ENCODE results near the gene RALA.

DNA sequence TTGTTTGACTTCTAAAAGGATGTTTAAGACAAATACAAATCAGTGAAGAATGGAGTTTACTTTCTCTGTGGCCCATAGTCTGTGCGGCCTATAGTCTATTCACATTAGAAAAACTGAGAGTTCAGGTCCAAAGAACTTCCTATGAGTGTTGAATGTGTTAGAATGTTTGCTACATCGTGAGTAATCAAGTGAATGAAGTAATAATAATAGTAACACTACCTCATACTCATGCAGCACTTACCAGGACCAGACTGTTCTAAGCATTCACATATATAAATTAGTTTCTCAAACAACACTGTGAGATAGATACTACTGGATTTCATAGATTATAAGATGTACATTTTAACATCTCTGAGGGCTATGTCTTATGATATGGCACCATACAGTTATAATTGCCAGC lies 70.4 kb downstream of the RALA start:
- TF ChIP-seq CTCF (IDR thresholded peaks at IDR 0.05 in 8 of 11, conservative IDR thresholded peaks at IDR 0.05 in 3 of 11) (no peak), POLR2A (IDR thresholded peaks at IDR 0.05) (no peak), POLR2AphosphoS5 (IDR thresholded peaks at IDR 0.05) (no peak)
